HG03558 (cell line): ENCODE results near the gene TAP2.

Source experiments
- ATAC-seq: cut with Tn5 transposase; IDR thresholded peaks from one replicate; pipeline ENCODE4 v1.9.1; 2021; ENCODE audit warnings: moderate number of reproducible peaks; ENCODE audit not compliant: unreplicated experiment; ENCODE audit errors: extremely low read depth

Gene TAP2

DNA sequence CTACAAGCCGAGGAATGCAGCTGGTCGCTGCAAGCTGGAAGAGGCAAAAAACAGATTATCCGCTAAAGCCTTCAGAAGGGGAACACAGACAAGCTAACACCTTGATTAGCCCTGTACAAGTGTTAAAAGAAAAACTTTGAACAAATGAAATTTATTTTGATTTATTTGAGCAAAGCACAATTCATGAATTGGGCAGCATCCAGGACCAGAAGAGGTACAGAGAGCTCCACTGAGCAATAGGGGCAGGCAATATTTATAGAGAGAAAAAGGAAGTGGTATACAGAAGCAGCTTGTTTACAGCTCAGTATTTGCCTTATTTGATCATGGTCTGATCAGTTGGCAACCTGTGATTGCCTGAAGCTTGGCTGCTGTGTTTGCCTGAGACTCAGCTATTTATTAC lies 39.4 kb downstream of the TAP2 start:
- ATAC-seq: no peak

DNA sequence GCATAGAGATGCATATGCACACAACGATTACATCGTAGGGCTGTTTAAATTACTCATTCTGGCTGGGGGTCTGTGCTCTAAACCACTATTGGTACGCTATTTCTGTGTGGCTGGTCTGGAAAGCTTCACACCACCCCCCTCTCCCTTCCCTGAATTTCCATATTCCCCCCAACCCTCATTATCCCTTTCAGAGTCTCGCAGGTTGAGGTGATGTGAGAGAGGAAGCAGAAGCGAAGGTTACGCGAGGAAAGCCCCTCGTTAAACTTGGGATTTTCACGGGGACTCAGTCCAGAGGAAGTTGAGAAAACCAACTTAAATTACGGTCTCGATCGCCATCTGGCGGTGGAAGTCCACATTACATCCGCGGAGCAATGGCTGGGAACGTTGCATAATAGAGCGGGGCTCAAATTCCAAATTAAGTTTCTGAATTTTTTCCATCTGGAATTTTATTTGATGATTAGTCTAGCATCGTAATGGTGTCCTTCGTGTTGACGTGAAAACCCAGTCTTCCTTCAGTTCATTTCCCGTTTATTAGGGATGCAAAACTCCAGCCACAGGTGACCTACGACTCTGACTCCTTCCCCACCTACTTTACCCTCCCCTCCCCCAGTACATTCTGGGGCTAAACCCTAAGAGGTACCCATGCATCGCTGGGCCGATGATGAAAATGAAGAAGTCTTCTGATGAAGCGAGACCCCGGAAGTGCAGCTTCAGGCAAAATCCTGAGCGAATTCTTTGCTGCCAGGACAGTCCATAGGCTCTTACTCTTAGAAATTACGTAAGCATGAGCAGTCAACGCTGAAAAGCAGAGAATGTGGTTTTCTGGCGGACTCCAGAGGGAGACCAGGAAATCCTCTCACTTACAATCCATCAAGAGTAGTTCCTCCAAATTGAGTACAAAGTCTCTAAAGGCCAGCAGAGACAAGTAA lies 41.4 kb downstream of the TAP2 start:
- ATAC-seq: no peak

DNA sequence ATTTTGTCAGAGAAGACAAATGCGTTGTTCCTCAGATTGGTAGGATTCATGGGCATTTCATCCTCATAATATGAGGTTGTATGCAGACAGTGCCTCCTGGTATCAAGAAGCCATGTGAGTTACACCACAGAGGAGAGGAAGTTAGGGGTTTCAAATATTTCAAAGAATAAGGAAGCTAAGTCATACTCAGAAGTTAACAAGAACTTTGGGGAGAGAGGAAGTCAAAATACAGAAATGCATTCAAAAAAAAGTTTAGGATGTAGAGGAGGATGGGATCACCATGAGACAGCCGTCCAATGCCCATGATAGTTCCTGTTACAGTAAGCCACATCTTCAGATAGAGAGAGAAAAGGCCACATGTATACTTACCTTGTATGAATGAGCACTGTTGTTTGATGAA lies 44.0 kb downstream of the TAP2 start:
- ATAC-seq: no peak

DNA sequence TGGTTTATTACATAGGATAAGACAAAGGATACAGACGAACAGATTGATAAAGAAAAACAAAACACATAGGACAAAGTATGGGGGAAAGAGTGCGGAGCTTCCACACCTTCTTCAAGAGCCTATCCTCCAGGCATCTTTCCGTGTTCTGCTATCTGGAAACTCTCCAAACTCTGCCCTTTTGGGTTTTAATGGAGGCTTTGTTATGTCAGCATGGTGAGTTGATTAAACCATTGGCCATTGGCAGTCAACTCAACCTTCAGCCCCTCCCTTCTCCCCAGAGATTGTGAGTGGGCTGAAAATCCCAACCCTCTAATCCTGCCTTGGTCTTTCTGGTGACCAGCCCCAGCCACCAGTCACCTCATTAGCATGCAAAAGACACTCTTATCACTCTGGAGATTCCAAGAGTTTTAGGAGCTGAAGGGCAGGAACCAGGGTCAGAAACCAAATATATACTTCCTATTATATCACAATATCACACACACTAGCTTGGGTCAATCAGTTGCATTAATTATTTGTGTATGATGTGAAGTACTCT lies 45.6 kb downstream of the TAP2 start:
- ATAC-seq: no peak

DNA sequence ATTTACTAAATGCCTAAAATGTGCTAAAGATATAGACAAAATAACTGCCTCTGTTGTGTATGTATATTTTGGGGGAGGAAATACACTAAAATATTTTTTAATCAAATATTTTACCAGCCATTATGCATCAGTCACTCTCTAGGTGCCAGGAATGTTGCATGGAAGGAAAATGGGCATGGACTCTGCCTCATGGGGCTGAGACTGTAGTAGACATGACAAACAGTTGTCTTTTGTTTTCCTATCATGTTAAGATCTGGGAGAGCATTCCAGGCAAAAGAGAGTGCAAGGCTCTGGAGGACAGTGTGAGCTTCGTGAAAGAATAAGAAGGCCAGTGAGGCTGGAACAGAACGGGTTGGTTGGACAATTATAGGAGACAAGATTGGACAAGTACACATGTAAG lies 48.2 kb downstream of the TAP2 start:
- no peak for ATAC-seq
